Common myeloid progenitor, CD34-positive (primary cell): ENCODE results near the gene MSH5.
"Not testable (repeated sequence)": the region's sequence is repeated elsewhere in the genome, so short reads cannot be mapped to it uniquely, and the experiment has no call there.

Experiments
- CTCF ChIA-PET: fragments of 350-600 bp; sonication (Branson Sonifier 250); formaldehyde crosslinking; loops from one replicate; lab custom pipeline; 2021; ENCODE audit warnings: antibody characterized with exemption; lab: Charles Lee
- POLR2A ChIA-PET: fragments of 350-600 bp; sonication (Branson Sonifier 250); formaldehyde crosslinking; loops from one replicate; lab custom pipeline; 2021; ENCODE audit warnings: antibody characterized with exemption; lab: Charles Lee
- DNase-seq, 3 donors: peaks; one replicate each; pipeline versions ENCODE4 v3.0.0 to v3.0.0-alpha.2; 2013
- H3K27ac ChIP-seq, 2 experiments: 1 replicate in 1 of 2; 2 replicates in 1 of 2; pipeline ENCODE4 v1.7.0; 2013; ENCODE audit warnings: inconsistent platforms in 2 of 2, low read length in 2 of 2, mild to moderate bottlenecking in 2 of 2, low read depth in 1 of 2, moderate library complexity in 1 of 2; ENCODE audit not compliant: severe bottlenecking in 2 of 2, insufficient read depth in 1 of 2, poor library complexity in 1 of 2
- H3K27me3 ChIP-seq, 5 experiments: replicated peaks in 2 of 5; 1 replicate in 3 of 5; 2 replicates in 2 of 5; pipeline versions ENCODE4 v1.6.1 to v1.7.0; 2013; ENCODE audit warnings: low read length in 4 of 5, mild to moderate bottlenecking in 2 of 5, moderate library complexity in 2 of 5, inconsistent platforms in 1 of 5; ENCODE audit not compliant: insufficient read depth in 5 of 5, control insufficient read depth in 4 of 5
- H3K36me3 ChIP-seq, 4 experiments: 1 replicate in 2 of 4; 2 replicates in 2 of 4; pipeline versions ENCODE4 v1.6.1 to v1.7.0; 2013; ENCODE audit warnings: low read length in 3 of 4, control low read depth in 1 of 4, mild to moderate bottlenecking in 1 of 4; ENCODE audit not compliant: control insufficient read depth in 4 of 4, insufficient read depth in 4 of 4
- H3K4me1 ChIP-seq, 4 experiments: 1 replicate in 3 of 4; 2 replicates in 1 of 4; pipeline versions ENCODE4 v1.6.1 to v1.7.1; 2013; ENCODE audit warnings: low read length in 3 of 4, mild to moderate bottlenecking in 3 of 4, control low read depth in 1 of 4, inconsistent platforms in 1 of 4, moderate library complexity in 1 of 4; ENCODE audit not compliant: control insufficient read depth in 4 of 4, insufficient read depth in 4 of 4; ENCODE audit errors: control extremely low read depth in 1 of 4
- H3K4me3 ChIP-seq, 7 experiments: 1 replicate in 4 of 7; 2 replicates in 3 of 7; pipeline versions ENCODE4 v1.5.1 to v1.7.0; 2013; ENCODE audit warnings: mild to moderate bottlenecking in 7 of 7, low read length in 6 of 7, moderate library complexity in 6 of 7, inconsistent platforms in 2 of 7, low read depth in 2 of 7, control low read depth in 1 of 7; ENCODE audit not compliant: insufficient read depth in 4 of 7, control insufficient read depth in 1 of 7; ENCODE audit errors: extremely low read depth in 1 of 7
- H3K9me3 ChIP-seq, 5 experiments: 1 replicate in 4 of 5; 2 replicates in 1 of 5; pipeline versions ENCODE4 v1.6.1 to v1.7.1; 2013; ENCODE audit warnings: low read length in 4 of 5, mild to moderate bottlenecking in 2 of 5, inconsistent platforms in 1 of 5, low read depth in 1 of 5, moderate library complexity in 1 of 5; ENCODE audit not compliant: control insufficient read depth in 4 of 5, insufficient read depth in 2 of 5; ENCODE audit errors: control extremely low read depth in 1 of 5
- WGBS: methylation state at CpG from one replicate; pipeline ENCODE4 v1.1.5; 2013; ENCODE audit not compliant: insufficient coverage; 5-methylcytosine and 5-hydroxymethylcytosine counted together

Gene MSH5

GRCh38 chr6:31792761-31793171 lies 53.0 kb downstream of the MSH5 start:
- Histone ChIP-seq H3K27ac (no peak overlapping the region), H3K9me3 (no peaks in the 10 kb centered on the region), H3K4me3 (peak overlapping the region in 2 of 7 experiments; percentile 11 to 49), H3K4me1 (peaks cover 9 to 62% (median 44%) of the 10 kb centered on the region in 4 experiments), H3K36me3 (peaks cover 0 to 33% (median 15%) of the 10 kb centered on the region in 4 experiments), H3K27me3 (no peaks in the 10 kb centered on the region)
- CTCF ChIA-PET = interaction anchor here (0.7 to 3.8 kb wide), 2 partner anchors 13 to 23 kb away, joined by 3 to 18 read pairs; partner anchors contain the start of gene LSM2
- POLR2A ChIA-PET = no interaction called here
- DNase-seq = peak; percentile 59 to 89 (median 85)
- 44% methylated on average over 9 of the region's 12 CpGs for WGBS

- POLR2A ChIA-PET, DNase-seq, H3K9me3 ChIP-seq, H3K27me3 ChIP-seq, CTCF ChIA-PET: not testable (repeated sequence)
- H3K4me3 ChIP-seq = peak overlapping the region in 4 of 7 experiments; percentile 87 to 98 (median 90)
- WGBS = 100% methylated on average over 3 of the region's 6 CpGs
- H3K4me1 ChIP-seq = peaks cover 14 to 67% (median 51%) of the 10 kb centered on the region in 4 experiments
- H3K27ac ChIP-seq = peak overlapping the region in 1 of 2 experiments; percentile 34
- H3K36me3 ChIP-seq = peaks cover 0 to 37% (median 15%) of the 10 kb centered on the region in 4 experiments
Measured at GRCh38 chr6:31793927-31794245, 54.1 kb downstream of the MSH5 start.

- H3K4me3 ChIP-seq = peak overlapping the region; percentile 73 to 98 (median 89)
- H3K36me3 ChIP-seq = peaks cover 0 to 33% (median 14%) of the 10 kb centered on the region in 4 experiments
- H3K27ac ChIP-seq = peak overlapping the region; percentile 83 to 92
- POLR2A ChIA-PET = interaction anchor here (0.6 to 1.0 kb wide), 2 partner anchors 56 to 299 kb away, joined by 3 read pairs; no protein-coding TSS in a partner anchor
- H3K27me3 ChIP-seq = no peaks in the 10 kb centered on the region
- H3K4me1 ChIP-seq = peaks cover 14 to 67% (median 51%) of the 10 kb centered on the region in 4 experiments
- DNase-seq = no peak
- WGBS = 40% methylated on average over 7 of the region's 7 CpGs
- H3K9me3 ChIP-seq = no peaks in the 10 kb centered on the region
- CTCF ChIA-PET = interaction anchor here (1.0 to 2.6 kb wide), 3 partner anchors 9 to 36 kb away, joined by 3 to 11 read pairs (median 3); no protein-coding TSS in a partner anchor
Measured at GRCh38 chr6:31794294-31794865, 54.6 kb downstream of the MSH5 start.

- Histone ChIP-seq H3K4me1 (peaks cover 14 to 67% (median 51%) of the 10 kb centered on the region in 4 experiments), H3K36me3 (peaks cover 0 to 36% (median 11%) of the 10 kb centered on the region in 4 experiments), H3K9me3 (no peaks in the 10 kb centered on the region), H3K27ac (peak overlapping the region; percentile 83 to 92), H3K4me3 (peak overlapping the region; percentile 73 to 98 (median 89)), H3K27me3 (no peaks in the 10 kb centered on the region)
- WGBS = 1% methylated on average over 29 of the region's 44 CpGs
- no peak for DNase-seq
- CTCF ChIA-PET = interaction anchor here (0.6 to 2.6 kb wide), 9 partner anchors 10 to 35 kb away, joined by 3 to 13 read pairs (median 5); partner anchors contain the start of gene LSM2
- POLR2A ChIA-PET = interaction anchor here (0.6 to 1.5 kb wide), 9 partner anchors 12 to 300 kb away, joined by 3 to 7 read pairs (median 3); partner anchors contain the start of genes ABHD16A, HSPA1A, HSPA1B and HSPA1L
Measured at GRCh38 chr6:31794866-31795615, 55.2 kb downstream of the MSH5 start.

GRCh38 chr6:31795616-31796298 lies 56.0 kb downstream of the MSH5 start, which contains the start of gene VARS1:
Gene VARS1 (minus strand): TSS chr6:31795752. CDS start chr6:31795217, 535 bp downstream.
- DNase-seq = peak; percentile 90 to 92 (median 92)
- CTCF ChIA-PET = interaction anchor here (0.6 to 2.6 kb wide), 13 partner anchors 10 to 143 kb away, joined by 3 to 13 read pairs (median 4); partner anchors contain the start of genes BAG6 and LSM2

GRCh38 chr6:31796993-31797385 lies 57.2 kb downstream of the MSH5 start:
- peaks cover 14 to 58% (median 50%) of the 10 kb centered on the region in 4 experiments for H3K4me1 ChIP-seq
- DNase-seq = no peak
- peak overlapping the region in 1 of 2 experiments; percentile 72 for H3K27ac ChIP-seq
- peaks cover 0 to 29% (median 7%) of the 10 kb centered on the region in 4 experiments for H3K36me3 ChIP-seq
- ChIA-PET POLR2A (interaction anchor here (1.5 to 1.8 kb wide), 2 partner anchors 30 to 60 kb away, joined by 6 to 7 read pairs; no protein-coding TSS in a partner anchor), CTCF (interaction anchor here (1.2 to 1.8 kb wide), 4 partner anchors 9 to 16 kb away, joined by 5 to 13 read pairs (median 6); partner anchors contain the start of gene LSM2)
- WGBS = no CpG with 5 or more reads among the region's 2 CpGs
- H3K27me3 ChIP-seq = no peaks in the 10 kb centered on the region
- H3K9me3 ChIP-seq = no peaks in the 10 kb centered on the region
- no peak overlapping the region for H3K4me3 ChIP-seq

More at GRCh38 chr6:31795616-31796298, 56.0 kb downstream of the MSH5 start, which contains the start of gene VARS1:
- Histone ChIP-seq H3K4me1 (peaks cover 14 to 67% (median 51%) of the 10 kb centered on the region in 4 experiments), H3K27ac (peak within 1 kb of the TSS; percentile 83 to 92), H3K27me3 (no peaks in the 10 kb centered on the region), H3K9me3 (no peaks in the 10 kb centered on the region), H3K36me3 (peaks cover 0 to 36% (median 11%) of the 10 kb centered on the region in 4 experiments), H3K4me3 (peak within 1 kb of the TSS; percentile 73 to 98 (median 89))
- POLR2A ChIA-PET = interaction anchor here (0.7 to 1.5 kb wide), 8 partner anchors 11 to 144 kb away, joined by 3 to 7 read pairs (median 4); partner anchors contain the start of genes ABHD16A, HSPA1A, HSPA1B and HSPA1L
- WGBS = under 1% methylated on average over 63 of the region's 75 CpGs
